Measurements from ENCODE around the gene CRABP2. TPM values are rescaled to one million over a fixed set of nuclear protein-coding genes. Genes with fewer than 3 reads are reported as not detected.

CRABP2 gene
- total RNA-seq, 6 donors from 2014 or later, result 0.76 to 8.1 (median 3.9) TPM; not detected in 1

- H3K27me3 ChIP-seq, result peaks cover 0 to 29% (median 11%) of the 10 kb centered on the region in 4 donors
- H3K4me3 ChIP-seq, result no peak overlapping the region
- no peaks in the 10 kb centered on the region for H3K9me3 ChIP-seq
- no peak overlapping the region for H3K27ac ChIP-seq
- 51 to 58% methylated on average over 10 of the region's 10 CpGs for WGBS, 2 donors
- peaks cover 26 to 30% (median 28%) of the 10 kb centered on the region in 4 donors for H3K4me1 ChIP-seq
- no peak for ATAC-seq (ENCODE audit: low FRiP score in 2 of 2)
- H3K36me3 ChIP-seq, result no peaks in the 10 kb centered on the region
- no peak for DNase-seq
- TF ChIP-seq EP300 (IDR thresholded peaks at IDR 0.05) (no peak), POLR2AphosphoS5 (IDR thresholded peaks at IDR 0.05) (no peak), POLR2A (IDR thresholded peaks at IDR 0.05) (no peak), CTCF (IDR thresholded peaks at IDR 0.05) (no peak)
Measured at GRCh38 chr1:156704166-156704711, 1.1 kb downstream of the CRABP2 start.

- DNase-seq (no peak), ATAC-seq (ENCODE audit: low FRiP score in 2 of 2) (no peak)
- H3K4me1 ChIP-seq, result peaks cover 26 to 30% (median 28%) of the 10 kb centered on the region in 4 donors
- TF ChIP-seq POLR2AphosphoS5 (IDR thresholded peaks at IDR 0.05), result no peak
- no peak for TF ChIP-seq CTCF (IDR thresholded peaks at IDR 0.05)
- no peak for TF ChIP-seq EP300 (IDR thresholded peaks at IDR 0.05)
- no peak for TF ChIP-seq POLR2A (IDR thresholded peaks at IDR 0.05)
- 36 to 43% methylated on average over 1 to 4 of the region's 4 CpGs for WGBS, 2 donors
- no peak overlapping the region for H3K4me3 ChIP-seq
- peaks cover 0 to 29% (median 11%) of the 10 kb centered on the region in 4 donors for H3K27me3 ChIP-seq
- H3K36me3 ChIP-seq, result no peaks in the 10 kb centered on the region
- no peaks in the 10 kb centered on the region for H3K9me3 ChIP-seq
- no peak overlapping the region for H3K27ac ChIP-seq
Measured at GRCh38 chr1:156703741-156704140, 1.6 kb downstream of the CRABP2 start.

DNA sequence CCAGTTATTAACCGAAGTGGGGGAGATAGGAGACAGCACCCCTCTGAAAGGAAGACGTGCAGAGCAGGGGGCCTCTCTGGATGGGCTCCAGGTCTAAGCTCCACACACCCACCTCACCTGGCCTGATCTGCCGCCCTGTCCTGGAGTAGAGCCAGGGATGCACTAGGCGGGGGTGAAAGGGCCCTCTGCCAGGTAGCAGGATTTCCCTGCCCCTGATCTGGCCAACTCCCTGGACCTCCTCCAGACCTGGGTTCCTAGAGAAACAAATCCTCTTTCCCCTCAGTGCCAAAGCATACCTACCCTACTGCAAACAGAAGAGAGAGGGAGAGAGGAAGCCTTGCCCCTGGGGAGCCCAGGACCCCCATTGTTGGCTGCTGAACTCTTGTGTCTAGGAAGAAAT lies 2.0 kb downstream of the CRABP2 start:
- H3K4me1 ChIP-seq, result peaks cover 26 to 30% (median 28%) of the 10 kb centered on the region in 4 donors
- H3K27me3 ChIP-seq, result peaks cover 0 to 29% (median 11%) of the 10 kb centered on the region in 4 donors
- no peaks in the 10 kb centered on the region for H3K36me3 ChIP-seq
- no peaks in the 10 kb centered on the region for H3K9me3 ChIP-seq
- 79 to 85% methylated on average over 4 of the region's 4 CpGs for WGBS, 2 donors
- H3K27ac ChIP-seq, result no peak overlapping the region
- ATAC-seq (ENCODE audit: low FRiP score in 2 of 2) (no peak), DNase-seq (no peak)
- TF ChIP-seq CTCF (IDR thresholded peaks at IDR 0.05), result no peak
- no peak for TF ChIP-seq EP300 (IDR thresholded peaks at IDR 0.05)
- no peak for TF ChIP-seq POLR2AphosphoS5 (IDR thresholded peaks at IDR 0.05)
- TF ChIP-seq POLR2A (IDR thresholded peaks at IDR 0.05), result no peak
- no peak overlapping the region for H3K4me3 ChIP-seq

GRCh38 chr1:156700736-156701531 lies 4.4 kb downstream of the CRABP2 start:
- 77 to 87% methylated on average over 5 to 8 of the region's 8 CpGs for WGBS, 2 donors
- no peak for ATAC-seq (ENCODE audit: low FRiP score in 2 of 2)
- peaks cover 0 to 29% (median 10%) of the 10 kb centered on the region in 4 donors for H3K27me3 ChIP-seq

More at GRCh38 chr1:156700736-156701531, 4.4 kb downstream of the CRABP2 start:
- peaks cover 16 to 17% (median 16%) of the 10 kb centered on the region in 4 donors for H3K4me1 ChIP-seq
- no peak overlapping the region for H3K4me3 ChIP-seq
- H3K27ac ChIP-seq, result no peak overlapping the region
- no peaks in the 10 kb centered on the region for H3K9me3 ChIP-seq
- DNase-seq, result no peak
- H3K36me3 ChIP-seq, result no peaks in the 10 kb centered on the region
- no peak for TF ChIP-seq EP300 (IDR thresholded peaks at IDR 0.05)
- no peak for TF ChIP-seq POLR2A (IDR thresholded peaks at IDR 0.05)
- TF ChIP-seq POLR2AphosphoS5 (IDR thresholded peaks at IDR 0.05), result no peak
- no peak for TF ChIP-seq CTCF (IDR thresholded peaks at IDR 0.05)

Measured in upper lobe of left lung (tissue), 6 donors.